A673 (cell line): ENCODE measurements around the gene TACC2.

Experiments
- EZH2 ChIP-seq: fragments of 200-600 bp; sonication (generic); IDR thresholded peaks from 2 replicates; pipeline ENCODE4 v1.6.1; 2017; ENCODE audit warnings: borderline replicate concordance, low read depth, mild to moderate bottlenecking, mixed read lengths, antibody characterized with exemption, low read length; ENCODE audit not compliant: poor library complexity, severe bottlenecking
- TF ChIP-seq, protein P1 (sequence below): fragments of 300-800, 200-600 bp; sonication (generic); conservative IDR thresholded peaks from 2 replicates; pipeline ENCODE4 v1.5.1; 2017; ENCODE audit warnings: low read depth, mild to moderate bottlenecking, antibody characterized with exemption, low read length, moderate library complexity, mixed read lengths

GRCh38 chr10:122199689-122200088, 210.7 kb downstream of the TACC2 start:
- TF ChIP-seq, protein P1, sequence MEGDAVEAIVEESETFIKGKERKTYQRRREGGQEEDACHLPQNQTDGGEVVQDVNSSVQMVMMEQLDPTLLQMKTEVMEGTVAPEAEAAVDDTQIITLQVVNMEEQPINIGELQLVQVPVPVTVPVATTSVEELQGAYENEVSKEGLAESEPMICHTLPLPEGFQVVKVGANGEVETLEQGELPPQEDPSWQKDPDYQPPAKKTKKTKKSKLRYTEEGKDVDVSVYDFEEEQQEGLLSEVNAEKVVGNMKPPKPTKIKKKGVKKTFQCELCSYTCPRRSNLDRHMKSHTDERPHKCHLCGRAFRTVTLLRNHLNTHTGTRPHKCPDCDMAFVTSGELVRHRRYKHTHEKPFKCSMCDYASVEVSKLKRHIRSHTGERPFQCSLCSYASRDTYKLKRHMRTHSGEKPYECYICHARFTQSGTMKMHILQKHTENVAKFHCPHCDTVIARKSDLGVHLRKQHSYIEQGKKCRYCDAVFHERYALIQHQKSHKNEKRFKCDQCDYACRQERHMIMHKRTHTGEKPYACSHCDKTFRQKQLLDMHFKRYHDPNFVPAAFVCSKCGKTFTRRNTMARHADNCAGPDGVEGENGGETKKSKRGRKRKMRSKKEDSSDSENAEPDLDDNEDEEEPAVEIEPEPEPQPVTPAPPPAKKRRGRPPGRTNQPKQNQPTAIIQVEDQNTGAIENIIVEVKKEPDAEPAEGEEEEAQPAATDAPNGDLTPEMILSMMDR: no peak
- no peak for TF ChIP-seq EZH2
